ENCODE results near the gene IZUMO2. TPM values are rescaled to one million over a fixed set of nuclear protein-coding genes. Genes with fewer than 3 reads are reported as not detected.
A peak's percentile ranks its signal among the peaks of the same experiment; 100 is the strongest.

IZUMO2 gene
- total and polyA plus RNA-seq, 12 donors, result not detected

- Histone ChIP-seq H3K36me3 (no peaks in the 10 kb centered on the region), H3K9me3 (no peaks in the 10 kb centered on the region), H3K27ac (peak within 1 kb of the TSS; percentile 51 to 92 (median 82)), H3K4me3 (peak within 1 kb of the TSS in 9 of 10 donors; percentile 50 to 69 (median 64)), H3K27me3 (peaks cover 6 to 55% (median 38%) of the 10 kb centered on the region in 7 donors), H3K4me1 (peaks cover 6 to 41% (median 22%) of the 10 kb centered on the region in 9 donors)
- TF ChIP-seq CTCF (IDR thresholded peaks at IDR 0.05), result peak in 1 of 9 donors; percentile 16
- ATAC-seq (peak; percentile 90 to 95 (median 92)), DNase-seq (peak; percentile 85)
- intact Hi-C loops (cut with DNase I), result no loop called here
- 1 to 3% methylated on average over 58 to 78 of the region's 78 CpGs for WGBS, 2 donors
Observed at GRCh38 chr19:50203281-50204080, 40.4 kb upstream of the IZUMO2 start, which contains the start of gene MYH14. TSS of gene MYH14 (plus strand) at chr19:50203622. CDS start at chr19:50210366, 6,744 bp downstream.

GRCh38 chr19:50202962-50203280 is 39.8 kb upstream of the IZUMO2 start:
- TF ChIP-seq CTCF (IDR thresholded peaks at IDR 0.05), result no peak
- Histone ChIP-seq H3K4me3 (peak overlapping the region in 9 of 10 donors; percentile 50 to 69 (median 64)), H3K4me1 (peaks cover 6 to 44% (median 25%) of the 10 kb centered on the region in 9 donors), H3K27me3 (peaks cover 6 to 55% (median 38%) of the 10 kb centered on the region in 7 donors), H3K36me3 (no peaks in the 10 kb centered on the region), H3K9me3 (no peaks in the 10 kb centered on the region), H3K27ac (peak overlapping the region in 6 of 10 donors; percentile 41 to 88 (median 60))
- intact Hi-C loops (cut with DNase I), result no loop called here
- DNase-seq, result no peak
- 6 to 10% methylated on average over 18 of the region's 18 CpGs for WGBS, 2 donors
- peak in 1 of 8 donors; percentile 3 for ATAC-seq

DNA sequence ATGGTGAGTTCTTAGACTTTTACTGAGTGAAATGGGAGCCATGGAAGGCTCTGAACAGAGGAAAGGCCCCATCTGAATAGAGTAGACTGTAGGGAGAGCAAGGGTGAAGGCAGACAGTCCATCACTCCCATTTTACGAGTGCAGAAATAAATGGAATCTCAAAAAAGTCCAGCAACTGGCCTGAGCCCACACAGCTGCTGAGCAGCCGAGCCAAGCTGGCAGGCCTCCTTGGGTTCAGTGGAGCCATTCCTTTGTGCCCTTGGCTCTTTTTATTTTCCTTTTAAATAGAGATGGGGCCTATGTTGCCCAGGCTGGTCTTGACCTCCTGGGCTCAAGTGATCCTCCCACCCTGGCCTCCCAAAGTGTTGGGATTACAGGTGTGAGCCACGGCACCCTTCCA is 39.3 kb upstream of the IZUMO2 start:
- no peaks in the 10 kb centered on the region for H3K36me3 ChIP-seq
- no peak overlapping the region for H3K4me3 ChIP-seq

DNA sequence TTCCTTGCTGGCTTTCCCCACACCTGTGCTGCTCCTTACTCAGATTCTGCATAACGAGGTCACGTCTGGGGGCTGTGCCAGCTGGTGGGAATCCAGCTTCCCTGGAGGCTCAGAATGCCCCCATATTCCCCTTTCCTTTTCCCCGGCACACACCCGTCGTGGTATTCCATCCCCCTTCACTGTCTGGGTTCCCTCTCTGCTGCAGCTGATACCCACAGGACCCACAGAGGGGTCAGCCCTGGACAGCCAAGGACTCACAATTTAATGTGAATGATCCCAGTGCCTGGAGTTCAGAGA is 36.1 kb upstream of the IZUMO2 start:
- peaks cover 4 to 32% (median 17%) of the 10 kb centered on the region in 9 donors for H3K4me1 ChIP-seq
- no peaks in the 10 kb centered on the region for H3K36me3 ChIP-seq
- ATAC-seq (peak in 1 of 8 donors; percentile 18), DNase-seq (peak; percentile 10 to 27)
- intact Hi-C loops (cut with DNase I), result no loop called here
- WGBS, 2 donors, result 0 to 7% methylated on average over 5 of the region's 5 CpGs
- H3K4me3 ChIP-seq, result peak overlapping the region in 1 of 10 donors; percentile 8
- peaks cover 6 to 40% (median 19%) of the 10 kb centered on the region in 7 donors for H3K27me3 ChIP-seq
- peak overlapping the region in 9 of 10 donors; percentile 39 to 84 (median 78) for H3K27ac ChIP-seq
- H3K9me3 ChIP-seq, result no peaks in the 10 kb centered on the region
- TF ChIP-seq CTCF (IDR thresholded peaks at IDR 0.05), result no peak

More for the DNA sequence above, 39.3 kb upstream of the IZUMO2 start:
- Histone ChIP-seq H3K27ac (no peak overlapping the region), H3K4me1 (peaks cover 6 to 44% (median 25%) of the 10 kb centered on the region in 9 donors), H3K27me3 (peaks cover 6 to 55% (median 38%) of the 10 kb centered on the region in 7 donors), H3K9me3 (no peaks in the 10 kb centered on the region)
- TF ChIP-seq CTCF (IDR thresholded peaks at IDR 0.05), result no peak
- ATAC-seq (no peak), DNase-seq (no peak)
- 79 to 80% methylated on average over 3 of the region's 3 CpGs for WGBS, 2 donors
- intact Hi-C loops (cut with DNase I), result no loop called here

All from heart right ventricle (tissue), 16 donors.